ENCODE measurements around the gene PLCH1. TPM values are rescaled to one million over a fixed set of nuclear protein-coding genes. Genes with fewer than 3 reads are reported as not detected.

Gene PLCH1
- total RNA-seq, 1 donor from 2014 or later = 14.0 TPM

GRCh38 chr3:155609586-155609985, 135.3 kb downstream of the PLCH1 start:
- no peak overlapping the region for H3K4me3 ChIP-seq
- DNase-seq = no peak
- intact Hi-C loops (cut with DNase I) = no loop called here
- no peak for TF ChIP-seq CTCF (IDR thresholded peaks at IDR 0.05)
- H3K4me1 ChIP-seq = no peaks in the 10 kb centered on the region
- H3K27ac ChIP-seq = no peak overlapping the region
- ATAC-seq = no peak
- peaks cover 6% of the 10 kb centered on the region for H3K9me3 ChIP-seq
- no peaks in the 10 kb centered on the region for H3K27me3 ChIP-seq (ENCODE audit: low read depth)
- H3K36me3 ChIP-seq = no peaks in the 10 kb centered on the region

GRCh38 chr3:155608228-155608920, 136.5 kb downstream of the PLCH1 start:
- Histone ChIP-seq H3K4me1 (no peaks in the 10 kb centered on the region), H3K36me3 (no peaks in the 10 kb centered on the region), H3K9me3 (no peaks in the 10 kb centered on the region), H3K4me3 (no peak overlapping the region), H3K27me3 (ENCODE audit: low read depth) (no peaks in the 10 kb centered on the region), H3K27ac (no peak overlapping the region)
- ATAC-seq = no peak
- no peak for DNase-seq
- TF ChIP-seq CTCF (IDR thresholded peaks at IDR 0.05) = no peak
- intact Hi-C loops (cut with DNase I) = no loop called here

GRCh38 chr3:155607761-155608160, 137.1 kb downstream of the PLCH1 start:
- intact Hi-C loops (cut with DNase I) = no loop called here

GRCh38 chr3:155605571-155605970, 139.3 kb downstream of the PLCH1 start:
- DNase-seq = no peak
- Histone ChIP-seq H3K4me1 (no peaks in the 10 kb centered on the region), H3K9me3 (no peaks in the 10 kb centered on the region), H3K27me3 (ENCODE audit: low read depth) (no peaks in the 10 kb centered on the region), H3K27ac (no peak overlapping the region), H3K4me3 (no peak overlapping the region), H3K36me3 (no peaks in the 10 kb centered on the region)
- TF ChIP-seq CTCF (IDR thresholded peaks at IDR 0.05) = no peak
- ATAC-seq = no peak
- intact Hi-C loops (cut with DNase I) = no loop called here

More at GRCh38 chr3:155607761-155608160, 137.1 kb downstream of the PLCH1 start:
- Histone ChIP-seq H3K27ac (no peak overlapping the region), H3K4me3 (no peak overlapping the region), H3K4me1 (no peaks in the 10 kb centered on the region), H3K36me3 (no peaks in the 10 kb centered on the region), H3K9me3 (no peaks in the 10 kb centered on the region), H3K27me3 (ENCODE audit: low read depth) (no peaks in the 10 kb centered on the region)
- no peak for TF ChIP-seq CTCF (IDR thresholded peaks at IDR 0.05)
- ATAC-seq (no peak), DNase-seq (no peak)

GRCh38 chr3:155604967-155605366, 139.9 kb downstream of the PLCH1 start:
- intact Hi-C loops (cut with DNase I) = no loop called here
- ATAC-seq (no peak), DNase-seq (no peak)
- Histone ChIP-seq H3K9me3 (no peaks in the 10 kb centered on the region), H3K27ac (no peak overlapping the region), H3K36me3 (no peaks in the 10 kb centered on the region), H3K27me3 (ENCODE audit: low read depth) (no peaks in the 10 kb centered on the region), H3K4me1 (no peaks in the 10 kb centered on the region), H3K4me3 (no peak overlapping the region)
- TF ChIP-seq CTCF (IDR thresholded peaks at IDR 0.05) = no peak

All from lower lobe of right lung (tissue), 2 donors.